CD14-positive monocyte (primary cell): ENCODE results near the gene TSPAN5. TPM values are rescaled to one million over a fixed set of nuclear protein-coding genes. Genes with fewer than 3 reads are reported as not detected.

Source experiments
- DNase-seq, 3 donors: peaks; one replicate each; pipeline ENCODE4 v3.0.0-alpha.2; 2011 to 2022
- H2AFZ ChIP-seq: 2 replicates; pipeline ENCODE4 v1.6.0; 2012; ENCODE audit warnings: mild to moderate bottlenecking, low read depth, low read length, inconsistent platforms; ENCODE audit not compliant: insufficient read depth, poor library complexity, severe bottlenecking
- H3K27ac ChIP-seq, 2 donors: 1 replicate in 1 of 2; 2 replicates in 1 of 2; pipeline ENCODE4 v1.5.1; 2012 to 2013; ENCODE audit warnings: low read length in 2 of 2, control low read depth in 1 of 2, inconsistent platforms in 1 of 2, low read depth in 1 of 2, mild to moderate bottlenecking in 1 of 2
- H3K27me3 ChIP-seq, 2 donors: one replicate each; pipeline versions ENCODE4 v1.6.0 to v1.6.1; 2011 to 2013; ENCODE audit warnings: low read length in 2 of 2; ENCODE audit not compliant: control insufficient read depth in 2 of 2, insufficient read depth in 2 of 2
- H3K36me3 ChIP-seq, 2 donors: replicated peaks in 1 of 2; 1 replicate in 1 of 2; 2 replicates in 1 of 2; pipeline versions ENCODE4 v1.5.1 to v1.6.1; 2012 to 2013; ENCODE audit warnings: low read length in 2 of 2, control low read depth in 1 of 2, inconsistent platforms in 1 of 2, mild to moderate bottlenecking in 1 of 2; ENCODE audit not compliant: insufficient read depth in 2 of 2, control insufficient read depth in 1 of 2
- H3K4me1 ChIP-seq, 2 donors: 1 replicate in 1 of 2; 2 replicates in 1 of 2; pipeline versions ENCODE4 v1.5.1 to v1.6.1; 2012 to 2013; ENCODE audit warnings: low read length in 2 of 2, control low read depth in 1 of 2, inconsistent platforms in 1 of 2, mild to moderate bottlenecking in 1 of 2, moderate library complexity in 1 of 2; ENCODE audit not compliant: insufficient read depth in 2 of 2, control insufficient read depth in 1 of 2
- H3K4me2 ChIP-seq: replicated peaks from 2 replicates; pipeline ENCODE3; 2012; ENCODE audit warnings: low read length, moderate library complexity, mild to moderate bottlenecking; ENCODE audit not compliant: poor library complexity, severe bottlenecking; ENCODE audit errors: extremely low read depth
- H3K4me3 ChIP-seq, 3 experiments: fragments of 200-600 bp in 1 of 3; sonication (generic) in 1 of 3; replicated peaks in 1 of 3; 1 replicate in 2 of 3; 2 replicates in 1 of 3; pipeline ENCODE4 v1.5.1; 2011 to 2013; ENCODE audit warnings: low read length in 3 of 3, mild to moderate bottlenecking in 3 of 3, control low read depth in 2 of 3, low read depth in 2 of 3, inconsistent platforms in 1 of 3, moderate library complexity in 1 of 3
- H3K79me2 ChIP-seq: 2 replicates; pipeline ENCODE4 v1.6.0; 2012; ENCODE audit warnings: mild to moderate bottlenecking, control low read depth, inconsistent platforms, low read length, moderate library complexity; ENCODE audit not compliant: insufficient read depth
- H3K9ac ChIP-seq: 2 replicates; pipeline ENCODE4 v1.6.0; 2017; ENCODE audit warnings: low read length, mild to moderate bottlenecking; ENCODE audit not compliant: insufficient read depth, poor library complexity, severe bottlenecking
- H3K9me3 ChIP-seq, 2 donors: replicated peaks in 1 of 2; 1 replicate in 1 of 2; 2 replicates in 1 of 2; pipeline versions ENCODE4 v1.5.1 to v1.6.1; 2012 to 2013; ENCODE audit warnings: low read length in 2 of 2, control low read depth in 1 of 2; ENCODE audit not compliant: control insufficient read depth in 1 of 2, insufficient read depth in 1 of 2
- H4K20me1 ChIP-seq: 2 replicates; pipeline ENCODE4 v1.6.0; 2012; ENCODE audit warnings: mild to moderate bottlenecking, low read length, control low read depth, moderate library complexity; ENCODE audit not compliant: insufficient read depth
- H3K27ac Mint-ChIP-seq, 7 donors: one replicate each; pipeline ENCODE4 v1.8.0; 2020; ENCODE audit warnings: mild to moderate bottlenecking in 7 of 7, mixed read lengths in 7 of 7, moderate library complexity in 6 of 7, inconsistent platforms in 2 of 7
- H3K27me3 Mint-ChIP-seq, 3 donors: one replicate each; pipeline ENCODE4 v1.8.0; 2021 to 2022; ENCODE audit warnings: low read depth in 3 of 3, mild to moderate bottlenecking in 3 of 3, mixed read lengths in 3 of 3, moderate library complexity in 3 of 3, inconsistent platforms in 1 of 3
- H3K36me3 Mint-ChIP-seq, 2 donors: one replicate each; pipeline ENCODE4 v1.8.0; 2020; ENCODE audit warnings: mixed read lengths in 2 of 2, inconsistent platforms in 1 of 2, mild to moderate bottlenecking in 1 of 2
- H3K4me1 Mint-ChIP-seq: one replicate; pipeline ENCODE4 v1.8.0; 2020; ENCODE audit warnings: mild to moderate bottlenecking, mixed read lengths
- H3K4me3 Mint-ChIP-seq, 2 donors: one replicate each; pipeline ENCODE4 v1.8.0; 2020; ENCODE audit warnings: mild to moderate bottlenecking in 2 of 2, mixed read lengths in 2 of 2, moderate library complexity in 1 of 2
- H3K9me3 Mint-ChIP-seq, 7 donors: one replicate each; pipeline ENCODE4 v1.8.0; 2020 to 2022; ENCODE audit warnings: mixed read lengths in 7 of 7, mild to moderate bottlenecking in 6 of 7, moderate library complexity in 6 of 7, inconsistent platforms in 2 of 7
- CTCF ChIP-seq: fragments of 200-600 bp; IDR thresholded peaks from one replicate; pipeline ENCODE4 v1.8.0; 2022; ENCODE audit warnings: antibody characterized with exemption, mild to moderate bottlenecking
- WGBS: methylation state at CpG from one replicate; pipeline ENCODE4 v1.1.5; 2013; ENCODE audit warnings: missing lambda C conversion rate; ENCODE audit not compliant: insufficient coverage; 5-methylcytosine and 5-hydroxymethylcytosine counted together
- intact Hi-C, 2 donors: fragments of 100-400 bp; cut with micrococcal nuclease; formaldehyde crosslinking; loops; one replicate each; pipeline versions ENCODE4 v1.15.0 to v1.15.1; 2023
- polyA plus RNA-seq, 3 donors: library from polyadenylated mRNA; depleted of rRNA in 1 of 3; unstranded in 2 of 3; stranded (reverse) in 1 of 3; fragments of 300-500 nt in 2 of 3; fragments of >200 nt in 1 of 3; fragmentation: Illumina TruSeq in 2 of 3; gene quantifications; 1 replicate in 2 of 3; 2 replicates in 1 of 3; pipeline ENCODE4 v1.2.3, GENCODE V29; 2012 to 2021

TSPAN5 gene
- polyA plus RNA-seq, 3 donors, result 0.09 to 1.1 (median 0.13) TPM

- no peaks in the 10 kb centered on the region for H3K27me3 ChIP-seq
- no peak overlapping the region for H3K27ac ChIP-seq
- TF ChIP-seq CTCF, result no peak
- no peak overlapping the region for H3K4me2 ChIP-seq
- H4K20me1 ChIP-seq, result no peaks in the 10 kb centered on the region
- no peaks in the 10 kb centered on the region for H3K9me3 ChIP-seq
- Mint-ChIP-seq H3K27me3 (peaks cover 0 to 5% (median 3%) of the 10 kb centered on the region in 3 donors), H3K4me1 (peaks cover 7% of the 10 kb centered on the region), H3K27ac (no peak overlapping the region), H3K36me3 (no peaks in the 10 kb centered on the region), H3K9me3 (peaks cover 0 to 4% (median 0%) of the 10 kb centered on the region in 7 donors), H3K4me3 (no peak overlapping the region)
- intact Hi-C loops, result no loop called here
- 95% methylated on average over 3 of the region's 4 CpGs for WGBS
- H3K9ac ChIP-seq, result no peak overlapping the region
- no peaks in the 10 kb centered on the region for H3K4me1 ChIP-seq
- H3K4me3 ChIP-seq, result no peak overlapping the region
- no peak for DNase-seq
- H2AFZ ChIP-seq, result no peak overlapping the region
- H3K36me3 ChIP-seq, result no peaks in the 10 kb centered on the region
- no peaks in the 10 kb centered on the region for H3K79me2 ChIP-seq
Measured at GRCh38 chr4:98614662-98615061, 43.7 kb downstream of the TSPAN5 start.

GRCh38 chr4:98614094-98614493 is 44.3 kb downstream of the TSPAN5 start:
- H3K9ac ChIP-seq, result no peak overlapping the region
- no peaks in the 10 kb centered on the region for H4K20me1 ChIP-seq
- no peak overlapping the region for H3K4me3 ChIP-seq
- intact Hi-C loops, result no loop called here
- no peaks in the 10 kb centered on the region for H3K4me1 ChIP-seq
- Mint-ChIP-seq H3K9me3 (peaks cover 0 to 4% (median 0%) of the 10 kb centered on the region in 7 donors), H3K36me3 (no peaks in the 10 kb centered on the region), H3K4me1 (peaks cover 7% of the 10 kb centered on the region), H3K27ac (no peak overlapping the region), H3K4me3 (no peak overlapping the region), H3K27me3 (peaks cover 0 to 5% (median 3%) of the 10 kb centered on the region in 3 donors)
- H3K9me3 ChIP-seq, result no peaks in the 10 kb centered on the region
- no peaks in the 10 kb centered on the region for H3K36me3 ChIP-seq
- no peak overlapping the region for H3K27ac ChIP-seq
- no peak overlapping the region for H2AFZ ChIP-seq
- H3K79me2 ChIP-seq, result no peaks in the 10 kb centered on the region
- 100% methylated on average over 1 of the region's 3 CpGs for WGBS
- H3K4me2 ChIP-seq, result no peak overlapping the region
- no peak for TF ChIP-seq CTCF
- H3K27me3 ChIP-seq, result no peaks in the 10 kb centered on the region
- DNase-seq, result no peak
